ENCODE results near the gene MYL5. TPM values are rescaled to one million over a fixed set of nuclear protein-coding genes. Genes with fewer than 3 reads are reported as not detected.

Gene MYL5
- total and polyA plus RNA-seq, 2 of the 13 experiments (the other 11 are each of a cell fraction or from before 2014, with no cell fraction given): 6.5 to 16.0 TPM

GRCh38 chr4:700587-701264 is 26.4 kb downstream of the MYL5 start (continued):
- TF ChIP-seq NFYC (CRISPR knock-in tag; IDR thresholded peaks at IDR 0.05) (no peak), SNAPC4 (CRISPR knock-in tag; IDR thresholded peaks at IDR 0.05) (no peak), ELF3 (CRISPR knock-in tag; IDR thresholded peaks at IDR 0.05) (no peak), TMF1 (CRISPR knock-in tag; IDR thresholded peaks at IDR 0.05; ENCODE audit: low read depth) (no peak), MAFK (conservative IDR thresholded peaks at IDR 0.05 in 1 of 2, IDR thresholded peaks at IDR 0.05 in 1 of 2; ENCODE audit: low read length in 2 of 2) (no peak), ZBTB49 (CRISPR knock-in tag; IDR thresholded peaks at IDR 0.05; ENCODE audit: borderline replicate concordance) (no peak), ZNF550 (CRISPR knock-in tag; IDR thresholded peaks at IDR 0.05; ENCODE audit: borderline replicate concordance) (no peak), IRX3 (CRISPR knock-in tag; IDR thresholded peaks at IDR 0.05; ENCODE audit: borderline replicate concordance, low read depth) (no peak), RCOR2 (CRISPR knock-in tag; IDR thresholded peaks at IDR 0.05) (no peak), ZNF24 (IDR thresholded peaks at IDR 0.05) (no peak), NFE2 (CRISPR knock-in tag; IDR thresholded peaks at IDR 0.05) (no peak), ZNF652 (CRISPR knock-in tag; IDR thresholded peaks at IDR 0.05; ENCODE audit: borderline replicate concordance, low read depth) (no peak), MYPOP (CRISPR knock-in tag; IDR thresholded peaks at IDR 0.05) (no peak), MEIS2 (CRISPR knock-in tag; IDR thresholded peaks at IDR 0.05) (no peak)
- TF ChIP-seq, protein P1, sequence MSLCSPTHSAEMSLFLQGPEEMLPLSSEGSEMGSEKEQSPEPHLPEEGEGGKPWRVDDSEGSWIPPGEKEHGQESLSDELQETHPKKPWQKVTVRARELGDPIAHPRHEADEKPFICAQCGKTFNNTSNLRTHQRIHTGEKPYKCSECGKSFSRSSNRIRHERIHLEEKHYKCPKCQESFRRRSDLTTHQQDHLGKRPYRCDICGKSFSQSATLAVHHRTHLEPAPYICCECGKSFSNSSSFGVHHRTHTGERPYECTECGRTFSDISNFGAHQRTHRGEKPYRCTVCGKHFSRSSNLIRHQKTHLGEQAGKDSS (CRISPR knock-in tag; IDR thresholded peaks at IDR 0.05; ENCODE audit: borderline replicate concordance, low read depth): no peak
- TF ChIP-seq, protein P2, sequence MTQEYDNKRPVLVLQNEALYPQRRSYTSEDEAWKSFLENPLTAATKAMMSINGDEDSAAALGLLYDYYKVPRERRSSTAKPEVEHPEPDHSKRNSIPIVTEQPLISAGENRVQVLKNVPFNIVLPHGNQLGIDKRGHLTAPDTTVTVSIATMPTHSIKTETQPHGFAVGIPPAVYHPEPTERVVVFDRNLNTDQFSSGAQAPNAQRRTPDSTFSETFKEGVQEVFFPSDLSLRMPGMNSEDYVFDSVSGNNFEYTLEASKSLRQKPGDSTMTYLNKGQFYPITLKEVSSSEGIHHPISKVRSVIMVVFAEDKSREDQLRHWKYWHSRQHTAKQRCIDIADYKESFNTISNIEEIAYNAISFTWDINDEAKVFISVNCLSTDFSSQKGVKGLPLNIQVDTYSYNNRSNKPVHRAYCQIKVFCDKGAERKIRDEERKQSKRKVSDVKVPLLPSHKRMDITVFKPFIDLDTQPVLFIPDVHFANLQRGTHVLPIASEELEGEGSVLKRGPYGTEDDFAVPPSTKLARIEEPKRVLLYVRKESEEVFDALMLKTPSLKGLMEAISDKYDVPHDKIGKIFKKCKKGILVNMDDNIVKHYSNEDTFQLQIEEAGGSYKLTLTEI (CRISPR knock-in tag; conservative IDR thresholded peaks at IDR 0.05): no peak
- TF ChIP-seq, protein P3, sequence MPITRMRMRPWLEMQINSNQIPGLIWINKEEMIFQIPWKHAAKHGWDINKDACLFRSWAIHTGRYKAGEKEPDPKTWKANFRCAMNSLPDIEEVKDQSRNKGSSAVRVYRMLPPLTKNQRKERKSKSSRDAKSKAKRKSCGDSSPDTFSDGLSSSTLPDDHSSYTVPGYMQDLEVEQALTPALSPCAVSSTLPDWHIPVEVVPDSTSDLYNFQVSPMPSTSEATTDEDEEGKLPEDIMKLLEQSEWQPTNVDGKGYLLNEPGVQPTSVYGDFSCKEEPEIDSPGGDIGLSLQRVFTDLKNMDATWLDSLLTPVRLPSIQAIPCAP (CRISPR knock-in tag; IDR thresholded peaks at IDR 0.05; ENCODE audit: low read depth): no peak
